ENCODE results near the gene ZNF275.
"Not testable (repeated sequence)": the region's sequence is repeated elsewhere in the genome, so short reads cannot be mapped to it uniquely, and the experiment has no call there.

ZNF275 gene

GRCh38 chrX:153333821-153334653, at the start of gene ZNF275:
Gene ZNF275, plus strand, starts transcription at chrX:153334153. Its CDS starts 2,527 bp downstream, at chrX:153336680.
- peak; percentile 87 for DNase-seq

- not testable (repeated sequence) for DNase-seq
Observed at GRCh38 chrX:153285678-153286077, 48.3 kb upstream of the ZNF275 start.

GRCh38 chrX:153288807-153289206, 45.1 kb upstream of the ZNF275 start:
- DNase-seq = not testable (repeated sequence)

- not testable (repeated sequence) for DNase-seq
Observed at GRCh38 chrX:153293485-153294071, 40.4 kb upstream of the ZNF275 start.

- no peak for DNase-seq
Observed at GRCh38 chrX:153297376-153297775, 36.6 kb upstream of the ZNF275 start.

GRCh38 chrX:153299855-153300254, 34.1 kb upstream of the ZNF275 start:
- DNase-seq = no peak

GRCh38 chrX:153301746-153302145, 32.2 kb upstream of the ZNF275 start:
- DNase-seq = no peak

- no peak for DNase-seq
Observed at GRCh38 chrX:153302796-153303195, 31.2 kb upstream of the ZNF275 start.

- no peak for DNase-seq
Observed at GRCh38 chrX:153303276-153304262, 30.4 kb upstream of the ZNF275 start.

GRCh38 chrX:153304988-153305736, 28.8 kb upstream of the ZNF275 start:
- no peak for DNase-seq

GRCh38 chrX:153305972-153306371, 28.0 kb upstream of the ZNF275 start:
- no peak for DNase-seq

- DNase-seq = no peak
Observed at GRCh38 chrX:153306527-153307115, 27.3 kb upstream of the ZNF275 start.

- no peak for DNase-seq
Observed at GRCh38 chrX:153307276-153308178, 26.4 kb upstream of the ZNF275 start.

GRCh38 chrX:153310901-153311300, 23.1 kb upstream of the ZNF275 start:
- DNase-seq = no peak

GRCh38 chrX:153312041-153312440, 21.9 kb upstream of the ZNF275 start:
- no peak for DNase-seq

- no peak for DNase-seq
Observed at GRCh38 chrX:153312842-153313241, 21.1 kb upstream of the ZNF275 start.

GRCh38 chrX:153317306-153317705, 16.6 kb upstream of the ZNF275 start:
- DNase-seq = no peak

- no peak for DNase-seq
Observed at GRCh38 chrX:153317996-153318722, 15.8 kb upstream of the ZNF275 start.

- no peak for DNase-seq
Observed at GRCh38 chrX:153318811-153319210, 15.1 kb upstream of the ZNF275 start.

Measured in OCI-M1 (cell line).